PC-9 (cell line): ENCODE data around the gene PINLYP.
"Not testable (repeated sequence)": the region's sequence is repeated elsewhere in the genome, so short reads cannot be mapped to it uniquely, and the experiment has no call there.

Source experiments
- CTCF ChIP-seq: fragments of 200-600 bp; sonication (generic); conservative IDR thresholded peaks from 2 replicates; pipeline ENCODE4 v1.6.1; 2017; ENCODE audit warnings: mixed run types, antibody characterized with exemption, mild to moderate bottlenecking, moderate library complexity
- EZH2 ChIP-seq: fragments of 200-600 bp; sonication (generic); IDR thresholded peaks from 2 replicates; pipeline ENCODE4 v1.8.0; 2017; ENCODE audit warnings: antibody characterized with exemption, low read depth

- TF ChIP-seq CTCF, EZH2: not testable (repeated sequence)
Measured at GRCh38 chr19:43547926-43548325, 27.7 kb upstream of the PINLYP start.
